Lung microvascular endothelial cell (primary cell): Measurements from ENCODE around the gene HOATZ. TPM values are rescaled to one million over a fixed set of nuclear protein-coding genes. Genes with fewer than 3 reads are reported as not detected.
A peak's percentile ranks its signal among the peaks of the same experiment; 100 is the strongest.

Source experiments
- DNase-seq, 2 donors: peaks; one replicate each; pipeline versions ENCODE4 v3.0.0 to v3.0.0-alpha.2; 2010; ENCODE audit warnings: low read depth in 2 of 2
- total RNA-seq: library from RNA; depleted of rRNA; stranded (reverse); fragments of >200 nt; gene quantifications from 2 replicates; pipeline ENCODE4 v1.2.1, GENCODE V29; 2014

The HOATZ gene
- not detected in 2 replicates for total RNA-seq

- peak in 1 of 2 donors; percentile 12 for DNase-seq
Observed at GRCh38 chr11:111514216-111515031, at the start of gene HOATZ. TSS of gene HOATZ (plus strand) at chr11:111514778. CDS start at chr11:111514785, 7 bp downstream.

GRCh38 chr11:111465400-111465799 lies 49.2 kb upstream of the HOATZ start:
- DNase-seq = no peak

GRCh38 chr11:111466615-111467014 lies 48.0 kb upstream of the HOATZ start:
- no peak for DNase-seq

- no peak for DNase-seq
Observed at GRCh38 chr11:111469200-111469599, 45.4 kb upstream of the HOATZ start.

- DNase-seq = no peak
Observed at GRCh38 chr11:111472228-111472627, 42.4 kb upstream of the HOATZ start.

GRCh38 chr11:111474432-111474831 lies 40.1 kb upstream of the HOATZ start:
- DNase-seq = no peak

GRCh38 chr11:111476366-111476765 lies 38.2 kb upstream of the HOATZ start:
- DNase-seq = no peak

GRCh38 chr11:111476956-111477355 lies 37.6 kb upstream of the HOATZ start:
- DNase-seq = no peak

- DNase-seq = no peak
Observed at GRCh38 chr11:111477898-111478297, 36.7 kb upstream of the HOATZ start.

GRCh38 chr11:111479666-111480065 lies 34.9 kb upstream of the HOATZ start:
- no peak for DNase-seq

- DNase-seq = no peak
Observed at GRCh38 chr11:111483431-111483830, 31.1 kb upstream of the HOATZ start.

GRCh38 chr11:111490496-111490895 lies 24.1 kb upstream of the HOATZ start:
- DNase-seq = no peak

GRCh38 chr11:111494040-111494439 lies 20.5 kb upstream of the HOATZ start:
- no peak for DNase-seq

GRCh38 chr11:111499483-111499882 lies 15.1 kb upstream of the HOATZ start:
- no peak for DNase-seq

GRCh38 chr11:111500481-111500880 lies 14.1 kb upstream of the HOATZ start:
- DNase-seq = no peak

- no peak for DNase-seq
Observed at GRCh38 chr11:111502611-111503010, 12.0 kb upstream of the HOATZ start.

GRCh38 chr11:111510311-111510710 lies 4.3 kb upstream of the HOATZ start:
- DNase-seq = no peak

- DNase-seq = peak in 1 of 2 donors; percentile 10
Observed at GRCh38 chr11:111512296-111513239, 2.0 kb upstream of the HOATZ start, which contains the start of gene BTG4. TSS of gene BTG4 (minus strand) at chr11:111512386. CDS start at chr11:111498776, 13,610 bp downstream.

- DNase-seq = no peak
Observed at GRCh38 chr11:111513240-111513605, 1.4 kb upstream of the HOATZ start.

GRCh38 chr11:111515591-111515990 lies 1.0 kb downstream of the HOATZ start:
- no peak for DNase-seq

GRCh38 chr11:111518668-111519067 lies 4.1 kb downstream of the HOATZ start:
- no peak for DNase-seq

- no peak for DNase-seq
Observed at GRCh38 chr11:111520560-111520959, 6.0 kb downstream of the HOATZ start.
